Neural cell (in vitro differentiated cells): Measurements from ENCODE around the gene FBXL15. TPM values are rescaled to one million over a fixed set of nuclear protein-coding genes. Genes with fewer than 3 reads are reported as not detected.

ENCODE experiments used
- H2AFZ ChIP-seq: fragments of 200-600, 300-800 bp; sonication (generic), shearing (Covaris generic); 2 replicates; pipeline ENCODE4 v1.6.0; 2014; ENCODE audit warnings: low read depth, mild to moderate bottlenecking, antibody characterized with exemption, low read length, moderate library complexity
- H3F3A ChIP-seq: fragments of 200-600 bp; shearing (Covaris generic); 2 replicates; pipeline ENCODE4 v1.6.1; 2016; ENCODE audit warnings: mild to moderate bottlenecking, moderate library complexity, mixed read lengths, antibody characterized with exemption, low read length; ENCODE audit not compliant: insufficient read depth, poor library complexity, severe bottlenecking
- H3K27ac ChIP-seq: fragments of 200-600, 300-800 bp; sonication (generic), shearing (Covaris generic); 2 replicates; pipeline ENCODE4 v1.5.1; 2014; ENCODE audit warnings: mild to moderate bottlenecking, low read length, moderate library complexity
- H3K27me3 ChIP-seq: fragments of 300-800, 200-600 bp; sonication (generic), shearing (Covaris generic); 2 replicates; pipeline ENCODE4 v1.6.0; 2014; ENCODE audit warnings: mild to moderate bottlenecking, low read depth, low read length, moderate library complexity; ENCODE audit not compliant: insufficient read depth
- H3K36me3 ChIP-seq: fragments of 300-800, 200-600 bp; sonication (generic), shearing (Covaris generic); 2 replicates; pipeline ENCODE4 v1.5.1; 2014; ENCODE audit warnings: mild to moderate bottlenecking, antibody characterized with exemption, low read length, moderate library complexity; ENCODE audit not compliant: insufficient read depth
- H3K4me2 ChIP-seq: fragments of 300-800, 200-600 bp; sonication (generic), shearing (Covaris generic); 2 replicates; pipeline ENCODE4 v1.6.0; 2014; ENCODE audit warnings: mild to moderate bottlenecking, low read length
- H3K4me3 ChIP-seq: fragments of 300-800, 200-600 bp; sonication (generic), shearing (Covaris generic); 2 replicates; pipeline ENCODE4 v1.5.1; 2014; ENCODE audit warnings: mild to moderate bottlenecking, low read length, moderate library complexity
- H3K79me2 ChIP-seq: fragments of 200-600 bp; shearing (Covaris generic); replicated peaks from 2 replicates; pipeline ENCODE4 v1.6.0; 2014; ENCODE audit warnings: mild to moderate bottlenecking, low read length, moderate library complexity; ENCODE audit not compliant: insufficient read depth
- H3K9ac ChIP-seq: fragments of 300-800, 200-600 bp; sonication (generic), shearing (Covaris generic); 2 replicates; pipeline ENCODE4 v1.6.1; 2016; ENCODE audit warnings: mild to moderate bottlenecking, low read length, mixed read lengths
- H3K9me2 ChIP-seq: fragments of 200-600 bp; shearing (Covaris generic); 2 replicates; pipeline ENCODE4 v1.6.1; 2016; ENCODE audit warnings: mild to moderate bottlenecking, low read length, mixed read lengths; ENCODE audit not compliant: insufficient read depth
- H3K9me3 ChIP-seq: fragments of 200-600, 300-800 bp; sonication (generic), shearing (Covaris generic); 2 replicates; pipeline ENCODE4 v1.6.1; 2016; ENCODE audit warnings: mild to moderate bottlenecking, mixed run types, low read length, moderate library complexity, mixed read lengths
- H4K20me1 ChIP-seq: fragments of 200-600 bp; shearing (Covaris generic); 2 replicates; pipeline ENCODE4 v1.6.1; 2016; ENCODE audit warnings: mild to moderate bottlenecking, mixed run types; ENCODE audit not compliant: insufficient read depth
- CTCF ChIP-seq: fragments of 450-650 bp; IDR thresholded peaks from 2 replicates; pipeline ENCODE4 v1.5.1; 2014; ENCODE audit warnings: antibody characterized with exemption, mild to moderate bottlenecking, moderate library complexity; ENCODE audit not compliant: poor library complexity, severe bottlenecking
- EP300 ChIP-seq: fragments of 450-650 bp; conservative IDR thresholded peaks from 2 replicates; pipeline ENCODE4 v1.6.1; 2014; ENCODE audit warnings: antibody characterized with exemption, mild to moderate bottlenecking, moderate library complexity; ENCODE audit not compliant: poor library complexity, severe bottlenecking
- EZH2 ChIP-seq: fragments of 200-600, 300-800 bp; shearing (Covaris generic), sonication (generic); IDR thresholded peaks from 2 replicates; pipeline ENCODE4 v1.6.1; 2014; ENCODE audit warnings: antibody characterized with exemption, low read length, borderline replicate concordance, mild to moderate bottlenecking; ENCODE audit not compliant: insufficient read depth, poor library complexity, severe bottlenecking
- MXI1 ChIP-seq: fragments of 450-650 bp; conservative IDR thresholded peaks from 2 replicates; pipeline ENCODE4 v1.6.1; 2014; ENCODE audit warnings: antibody characterized with exemption, mild to moderate bottlenecking; ENCODE audit not compliant: poor library complexity, severe bottlenecking
- POLR2AphosphoS5 ChIP-seq: IDR thresholded peaks from 2 replicates; pipeline ENCODE4 v1.6.1; 2012
- RAD21 ChIP-seq: fragments of 450-650 bp; conservative IDR thresholded peaks from 2 replicates; pipeline ENCODE4 v1.6.1; 2014; ENCODE audit warnings: antibody characterized with exemption, mild to moderate bottlenecking, moderate library complexity
- REST ChIP-seq: IDR thresholded peaks from 2 replicates; pipeline ENCODE4 v1.6.1; 2012; ENCODE audit warnings: borderline replicate concordance
- SMC3 ChIP-seq: fragments of 450-650 bp; conservative IDR thresholded peaks from 2 replicates; pipeline ENCODE4 v1.6.1; 2014; ENCODE audit warnings: antibody characterized with exemption, mild to moderate bottlenecking, moderate library complexity; ENCODE audit not compliant: poor library complexity
- TAF1 ChIP-seq: IDR thresholded peaks from 2 replicates; pipeline ENCODE4 v1.6.1; 2012; ENCODE audit warnings: low read depth
- polyA plus RNA-seq: library from polyadenylated mRNA; depleted of rRNA; stranded (reverse); fragments of >200 nt; gene quantifications from 2 replicates; pipeline ENCODE4 v1.2.3, GENCODE V29; 2014

The FBXL15 gene
- polyA plus RNA-seq, 1 donor from 2014 or later: 37.8 TPM

GRCh38 chr10:102435133-102435497, 14.5 kb downstream of the FBXL15 start:
- no peaks in the 10 kb centered on the region for H3F3A ChIP-seq
- no peaks in the 10 kb centered on the region for H4K20me1 ChIP-seq
- no peak overlapping the region for H3K9ac ChIP-seq
- no peaks in the 10 kb centered on the region for H3K9me3 ChIP-seq
- no peaks in the 10 kb centered on the region for H3K36me3 ChIP-seq
- H2AFZ ChIP-seq: no peak overlapping the region
- no peak overlapping the region for H3K4me3 ChIP-seq
- peaks cover 10% of the 10 kb centered on the region for H3K27me3 ChIP-seq
- peaks cover 10% of the 10 kb centered on the region for H3K79me2 ChIP-seq
- H3K9me2 ChIP-seq: no peaks in the 10 kb centered on the region
- no peak overlapping the region for H3K27ac ChIP-seq
- TF ChIP-seq SMC3: no peak
- no peak for TF ChIP-seq POLR2AphosphoS5
- TF ChIP-seq TAF1: no peak
- no peak for TF ChIP-seq EZH2
- TF ChIP-seq MXI1: no peak
- H3K4me2 ChIP-seq: no peak overlapping the region

GRCh38 chr10:102435529-102436233, 15.0 kb downstream of the FBXL15 start:
- H3K27ac ChIP-seq: no peak overlapping the region
- no peaks in the 10 kb centered on the region for H4K20me1 ChIP-seq
- H3K9me3 ChIP-seq: no peaks in the 10 kb centered on the region
- H3K79me2 ChIP-seq: peaks cover 10% of the 10 kb centered on the region
- H2AFZ ChIP-seq: no peak overlapping the region
- H3K36me3 ChIP-seq: no peaks in the 10 kb centered on the region
- no peak overlapping the region for H3K4me2 ChIP-seq
- H3K4me3 ChIP-seq: no peak overlapping the region
- no peaks in the 10 kb centered on the region for H3F3A ChIP-seq
- peaks cover 10% of the 10 kb centered on the region for H3K27me3 ChIP-seq
- H3K9ac ChIP-seq: no peak overlapping the region
- no peak for TF ChIP-seq CTCF
- no peak for TF ChIP-seq EP300
- no peak for TF ChIP-seq TAF1
- TF ChIP-seq MXI1: no peak
- no peaks in the 10 kb centered on the region for H3K9me2 ChIP-seq

- no peak overlapping the region for H3K4me3 ChIP-seq
- H2AFZ ChIP-seq: no peak overlapping the region
- no peaks in the 10 kb centered on the region for H3K36me3 ChIP-seq
- no peaks in the 10 kb centered on the region for H3F3A ChIP-seq
- H3K9me2 ChIP-seq: no peaks in the 10 kb centered on the region
- no peaks in the 10 kb centered on the region for H3K9me3 ChIP-seq
- no peak overlapping the region for H3K9ac ChIP-seq
- H3K4me2 ChIP-seq: no peak overlapping the region
- no peaks in the 10 kb centered on the region for H4K20me1 ChIP-seq
- peaks cover 10% of the 10 kb centered on the region for H3K79me2 ChIP-seq
- no peak overlapping the region for H3K27ac ChIP-seq
- H3K27me3 ChIP-seq: peaks cover 10% of the 10 kb centered on the region
- TF ChIP-seq CTCF: no peak
- no peak for TF ChIP-seq POLR2AphosphoS5
- TF ChIP-seq EZH2: no peak
- TF ChIP-seq SMC3: no peak
- no peak for TF ChIP-seq EP300
- TF ChIP-seq TAF1: no peak
- no peak for TF ChIP-seq MXI1
- no peak for TF ChIP-seq RAD21
- no peak for TF ChIP-seq REST
Observed at GRCh38 chr10:102436312-102436711, 15.7 kb downstream of the FBXL15 start.
